Osteoblast (primary cell): Measurements from ENCODE around the gene TNNC1. TPM values are rescaled to one million over a fixed set of nuclear protein-coding genes. Genes with fewer than 3 reads are reported as not detected.

Source experiments
- DNase-seq: peaks from one replicate; pipeline ENCODE4 v3.0.0; 2011; ENCODE audit warnings: low spot score, mixed read lengths; ENCODE audit not compliant: insufficient read length; ENCODE audit errors: missing footprints
- H2AFZ ChIP-seq: 2 replicates; pipeline ENCODE4 v1.6.0; 2011; ENCODE audit warnings: mild to moderate bottlenecking, low read length
- H3K27ac ChIP-seq: 2 replicates; pipeline ENCODE4 v1.5.1; 2011; ENCODE audit warnings: mild to moderate bottlenecking, low read depth, low read length, moderate library complexity
- H3K27me3 ChIP-seq: 2 replicates; pipeline ENCODE4 v1.6.0; 2012; ENCODE audit warnings: mild to moderate bottlenecking, control low read depth, inconsistent platforms, low read length, moderate library complexity; ENCODE audit not compliant: insufficient read depth
- H3K36me3 ChIP-seq: 2 replicates; pipeline ENCODE4 v1.5.1; 2011; ENCODE audit warnings: mild to moderate bottlenecking, low read length, control low read depth, moderate library complexity; ENCODE audit not compliant: insufficient read depth
- H3K4me1 ChIP-seq: 2 replicates; pipeline ENCODE4 v1.5.1; 2011; ENCODE audit warnings: mild to moderate bottlenecking, low read length, control low read depth, moderate library complexity; ENCODE audit not compliant: insufficient read depth
- H3K4me2 ChIP-seq: 2 replicates; pipeline ENCODE4 v1.6.0; 2011; ENCODE audit warnings: mild to moderate bottlenecking, low read length; ENCODE audit not compliant: insufficient read depth
- H3K4me3 ChIP-seq: fragments of 200-600 bp; sonication (generic); 3 replicates; pipeline ENCODE4 v1.5.1; 2012; ENCODE audit warnings: mild to moderate bottlenecking, low read length, inconsistent platforms; ENCODE audit not compliant: insufficient read depth
- H3K79me2 ChIP-seq: 2 replicates; pipeline ENCODE4 v1.6.0; 2012; ENCODE audit warnings: mild to moderate bottlenecking, low read length, control low read depth, inconsistent platforms; ENCODE audit not compliant: insufficient read depth
- H3K9me3 ChIP-seq: 2 replicates; pipeline ENCODE4 v1.5.1; 2011; ENCODE audit warnings: low read depth, low read length, control low read depth
- H4K20me1 ChIP-seq: 2 replicates; pipeline ENCODE4 v1.6.0; 2012; ENCODE audit warnings: mild to moderate bottlenecking, low read length, control low read depth; ENCODE audit not compliant: insufficient read depth
- total RNA-seq: library from RNA; depleted of rRNA; stranded (reverse); fragments of >200 nt; gene quantifications from 2 replicates; pipeline ENCODE4 v1.2.3, GENCODE V29; 2012
- TF ChIP-seq, protein P1 (sequence below): IDR thresholded peaks from 2 replicates; pipeline ENCODE4 v1.5.1; 2011; ENCODE audit warnings: mild to moderate bottlenecking, low read depth, low read length, moderate library complexity; ENCODE audit errors: extremely low read depth

The TNNC1 gene
- total RNA-seq, 1 donor, result 0.36 TPM

DNA sequence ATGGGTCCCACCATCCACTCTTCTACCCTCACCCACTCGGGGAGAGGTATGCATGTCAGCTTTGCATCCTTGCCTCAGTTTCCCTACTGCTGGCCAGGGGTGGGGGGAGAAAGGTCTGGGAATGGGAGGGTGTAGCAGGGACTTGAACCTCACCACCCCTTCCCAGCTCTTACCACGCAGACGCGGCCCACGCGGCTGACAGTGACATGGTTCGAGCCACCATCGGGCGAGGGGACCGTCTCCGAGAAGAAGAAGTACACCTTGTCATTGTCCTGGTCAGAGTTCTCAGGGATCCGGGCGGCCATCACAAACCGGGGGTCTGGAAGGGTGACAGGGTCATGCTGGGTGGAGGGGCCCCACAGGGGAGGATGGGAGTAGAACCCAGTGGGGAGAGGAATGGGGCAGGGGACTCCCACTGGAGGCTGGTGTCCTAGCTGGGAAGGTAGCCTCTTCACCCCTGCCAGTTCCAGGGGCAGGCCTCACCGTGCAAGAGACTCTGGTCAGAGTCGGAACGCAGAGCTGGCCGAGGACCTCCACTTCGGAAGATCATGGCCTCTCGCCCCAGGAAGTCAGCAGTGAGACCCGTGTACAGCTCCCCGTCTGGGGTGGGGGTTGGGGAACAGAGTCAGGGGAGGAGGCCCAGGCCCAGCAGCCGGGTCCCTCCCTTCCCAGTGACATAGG is 12.6 kb downstream of the TNNC1 start:
- H3K27ac ChIP-seq, result no peak overlapping the region
- TF ChIP-seq, protein P1, sequence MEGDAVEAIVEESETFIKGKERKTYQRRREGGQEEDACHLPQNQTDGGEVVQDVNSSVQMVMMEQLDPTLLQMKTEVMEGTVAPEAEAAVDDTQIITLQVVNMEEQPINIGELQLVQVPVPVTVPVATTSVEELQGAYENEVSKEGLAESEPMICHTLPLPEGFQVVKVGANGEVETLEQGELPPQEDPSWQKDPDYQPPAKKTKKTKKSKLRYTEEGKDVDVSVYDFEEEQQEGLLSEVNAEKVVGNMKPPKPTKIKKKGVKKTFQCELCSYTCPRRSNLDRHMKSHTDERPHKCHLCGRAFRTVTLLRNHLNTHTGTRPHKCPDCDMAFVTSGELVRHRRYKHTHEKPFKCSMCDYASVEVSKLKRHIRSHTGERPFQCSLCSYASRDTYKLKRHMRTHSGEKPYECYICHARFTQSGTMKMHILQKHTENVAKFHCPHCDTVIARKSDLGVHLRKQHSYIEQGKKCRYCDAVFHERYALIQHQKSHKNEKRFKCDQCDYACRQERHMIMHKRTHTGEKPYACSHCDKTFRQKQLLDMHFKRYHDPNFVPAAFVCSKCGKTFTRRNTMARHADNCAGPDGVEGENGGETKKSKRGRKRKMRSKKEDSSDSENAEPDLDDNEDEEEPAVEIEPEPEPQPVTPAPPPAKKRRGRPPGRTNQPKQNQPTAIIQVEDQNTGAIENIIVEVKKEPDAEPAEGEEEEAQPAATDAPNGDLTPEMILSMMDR, result no peak
- H3K36me3 ChIP-seq, result no peaks in the 10 kb centered on the region
- H3K4me1 ChIP-seq, result no peaks in the 10 kb centered on the region
- H3K9me3 ChIP-seq, result no peaks in the 10 kb centered on the region
- H3K79me2 ChIP-seq, result no peaks in the 10 kb centered on the region
- no peaks in the 10 kb centered on the region for H3K27me3 ChIP-seq
- H2AFZ ChIP-seq, result no peak overlapping the region
- no peaks in the 10 kb centered on the region for H4K20me1 ChIP-seq
- no peak for DNase-seq
- no peak overlapping the region for H3K4me2 ChIP-seq
- no peak overlapping the region for H3K4me3 ChIP-seq

DNA sequence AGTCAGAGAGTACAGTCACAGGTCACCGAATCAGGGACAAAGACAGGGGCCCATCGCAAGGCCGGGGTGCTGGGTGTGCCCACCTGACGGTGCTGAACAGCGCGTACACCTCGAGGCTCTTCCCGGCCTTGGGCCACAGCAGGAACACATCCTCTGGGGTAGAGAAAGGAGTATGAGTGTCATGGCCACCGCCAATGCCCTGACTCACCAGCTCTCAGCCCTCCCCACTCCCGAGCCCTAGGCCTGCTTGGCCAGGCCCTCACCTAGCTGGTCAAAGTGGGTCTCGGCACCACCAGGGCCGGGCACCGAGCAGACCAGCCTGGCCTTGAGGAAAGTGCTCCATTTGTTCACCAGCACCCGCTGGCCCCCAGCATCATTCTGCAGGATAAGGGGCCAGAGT is 13.2 kb downstream of the TNNC1 start:
- H3K79me2 ChIP-seq, result no peaks in the 10 kb centered on the region
- H3K36me3 ChIP-seq, result no peaks in the 10 kb centered on the region
- peak; percentile 89 for DNase-seq
- no peaks in the 10 kb centered on the region for H3K4me1 ChIP-seq
- H4K20me1 ChIP-seq, result no peaks in the 10 kb centered on the region
- no peak overlapping the region for H3K4me3 ChIP-seq
- H2AFZ ChIP-seq, result no peak overlapping the region
- no peaks in the 10 kb centered on the region for H3K27me3 ChIP-seq
- no peak overlapping the region for H3K27ac ChIP-seq
- no peak overlapping the region for H3K4me2 ChIP-seq
- no peaks in the 10 kb centered on the region for H3K9me3 ChIP-seq
- TF ChIP-seq, protein P1, result no peak

DNA sequence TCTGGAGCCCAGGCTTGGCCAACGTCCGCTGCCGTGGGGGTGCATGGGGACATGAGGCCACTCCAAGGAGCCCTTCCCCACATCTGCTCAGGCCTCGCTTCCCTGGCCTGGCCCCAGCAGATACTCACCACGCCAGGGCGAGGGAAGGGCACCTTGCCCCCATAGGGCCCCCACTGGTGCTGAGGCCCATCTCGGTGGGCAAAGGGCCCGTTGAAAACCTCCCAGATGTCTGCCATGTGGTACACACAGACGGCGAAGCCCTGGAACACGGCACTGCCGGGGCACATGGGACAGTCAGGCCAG is 13.6 kb downstream of the TNNC1 start:
- Histone ChIP-seq H3K27me3 (no peaks in the 10 kb centered on the region), H3K9me3 (no peaks in the 10 kb centered on the region), H3K4me2 (no peak overlapping the region), H4K20me1 (no peaks in the 10 kb centered on the region), H3K4me1 (no peaks in the 10 kb centered on the region), H2AFZ (no peak overlapping the region), H3K27ac (no peak overlapping the region), H3K79me2 (no peaks in the 10 kb centered on the region), H3K36me3 (no peaks in the 10 kb centered on the region), H3K4me3 (no peak overlapping the region)
- no peak for DNase-seq
- TF ChIP-seq, protein P1, result no peak

DNA sequence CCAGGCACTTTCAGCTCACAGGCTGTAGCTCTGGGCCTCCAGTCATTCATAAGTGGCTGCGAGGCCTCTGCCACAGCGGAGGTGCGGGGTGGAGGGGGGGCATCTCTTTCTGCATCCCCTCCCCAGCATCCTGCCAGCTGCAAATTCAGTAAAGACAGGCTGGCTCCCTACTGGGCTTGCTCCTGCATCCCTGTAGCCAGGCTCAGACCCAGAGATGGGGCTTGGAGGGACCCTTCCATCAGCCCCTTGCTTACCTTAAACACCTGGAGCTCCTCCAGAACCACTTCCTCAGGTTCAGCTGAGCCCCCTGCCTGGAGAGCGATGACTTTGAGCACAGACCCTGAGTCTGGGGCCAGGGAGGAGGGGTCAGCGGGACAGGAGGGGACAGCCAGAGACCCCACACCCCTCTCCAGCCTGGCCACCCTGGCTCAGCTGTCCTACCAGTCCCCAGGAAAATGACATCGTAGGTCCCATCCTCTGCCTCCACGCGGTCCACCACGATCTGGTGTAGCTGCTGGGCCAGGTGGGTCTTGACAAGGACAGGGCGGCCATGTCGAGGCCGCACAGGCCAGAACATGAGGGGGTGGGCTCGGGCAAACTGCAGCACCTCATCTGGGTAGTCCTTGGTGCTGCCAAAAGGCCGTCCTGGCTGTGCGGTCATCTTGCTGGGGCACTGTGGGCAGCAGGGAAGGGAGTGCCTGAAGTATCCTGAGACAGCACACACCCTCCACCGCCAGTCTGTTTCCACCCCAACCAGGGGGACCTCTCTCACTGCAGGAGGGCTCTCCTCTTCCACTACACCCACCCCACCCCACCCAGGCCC is 14.2 kb downstream of the TNNC1 start:
- Histone ChIP-seq H3K4me3 (no peak overlapping the region), H2AFZ (no peak overlapping the region), H3K9me3 (no peaks in the 10 kb centered on the region), H4K20me1 (no peaks in the 10 kb centered on the region), H3K4me1 (no peaks in the 10 kb centered on the region), H3K79me2 (no peaks in the 10 kb centered on the region), H3K36me3 (no peaks in the 10 kb centered on the region), H3K27ac (no peak overlapping the region), H3K27me3 (peaks cover 2% of the 10 kb centered on the region), H3K4me2 (no peak overlapping the region)
- DNase-seq, result no peak
- TF ChIP-seq, protein P1, result no peak
